CD4-positive, CD25-positive, alpha-beta regulatory T cell (primary cell): Measurements from ENCODE around the gene DCTN1. TPM values are rescaled to one million over a fixed set of nuclear protein-coding genes. Genes with fewer than 3 reads are reported as not detected.

Experiments used
- ATAC-seq, 2 donors: fragments of 150-1000 bp; cut with Tn5 transposase; one replicate each; pipeline ENCODE4 v1.10.0; 2021; ENCODE audit warnings: low read depth in 2 of 2, moderate number of reproducible peaks in 2 of 2, moderate library complexity in 1 of 2
- DNase-seq, 3 donors: peaks; one replicate each; pipeline versions ENCODE4 v3.0.0 to v3.0.0-alpha.2; 2012 to 2022; ENCODE audit warnings: mixed read lengths in 1 of 3
- H3K27ac ChIP-seq: one replicate; pipeline ENCODE4 v1.7.0; 2013; ENCODE audit warnings: mild to moderate bottlenecking, low read length; ENCODE audit not compliant: insufficient read depth, poor library complexity, severe bottlenecking
- H3K27me3 ChIP-seq: one replicate; pipeline ENCODE4 v1.7.0; 2013; ENCODE audit warnings: low read length; ENCODE audit not compliant: control insufficient read depth, insufficient read depth
- H3K36me3 ChIP-seq: one replicate; pipeline ENCODE4 v1.7.0; 2013; ENCODE audit warnings: mild to moderate bottlenecking, low read length, moderate library complexity; ENCODE audit not compliant: control insufficient read depth, insufficient read depth
- H3K4me1 ChIP-seq: 2 replicates; pipeline ENCODE4 v1.7.0; 2013; ENCODE audit warnings: mild to moderate bottlenecking, low read length; ENCODE audit not compliant: insufficient read depth, control insufficient read depth, poor library complexity, severe bottlenecking
- H3K4me3 ChIP-seq: one replicate; pipeline ENCODE4 v1.7.0; 2013; ENCODE audit warnings: low read depth, mild to moderate bottlenecking, low read length, moderate library complexity
- H3K9me3 ChIP-seq, 2 experiments: 1 replicate in 1 of 2; 2 replicates in 1 of 2; pipeline ENCODE4 v1.7.0; 2013; ENCODE audit warnings: low read length in 2 of 2, mild to moderate bottlenecking in 1 of 2, moderate library complexity in 1 of 2; ENCODE audit not compliant: control insufficient read depth in 2 of 2
- H3K27ac Mint-ChIP-seq, 3 donors: one replicate each; pipeline ENCODE4 v1.8.0; 2020 to 2022; ENCODE audit warnings: mild to moderate bottlenecking in 3 of 3, mixed read lengths in 3 of 3, moderate library complexity in 2 of 3
- H3K27me3 Mint-ChIP-seq: one replicate; pipeline ENCODE4 v1.8.0; 2022; ENCODE audit warnings: mild to moderate bottlenecking, mixed read lengths
- H3K36me3 Mint-ChIP-seq: one replicate; pipeline ENCODE4 v1.8.0; 2020; ENCODE audit warnings: mixed read lengths
- H3K4me1 Mint-ChIP-seq, 4 donors: one replicate each; pipeline ENCODE4 v1.8.0; 2020 to 2022; ENCODE audit warnings: mixed read lengths in 4 of 4, mild to moderate bottlenecking in 1 of 4
- H3K4me3 Mint-ChIP-seq, 4 donors: one replicate each; pipeline ENCODE4 v1.8.0; 2020 to 2022; ENCODE audit warnings: mild to moderate bottlenecking in 4 of 4, mixed read lengths in 4 of 4, moderate library complexity in 3 of 4
- H3K9me3 Mint-ChIP-seq, 7 donors: one replicate each; pipeline ENCODE4 v1.8.0; 2020 to 2022; ENCODE audit warnings: mixed read lengths in 7 of 7, mild to moderate bottlenecking in 3 of 7, moderate library complexity in 2 of 7
- polyA plus RNA-seq, 4 donors: library from polyadenylated mRNA; unstranded; fragments of 300-500 nt; fragmentation: Illumina TruSeq; gene quantifications; one replicate each; pipeline ENCODE4 v1.2.3, GENCODE V29; 2021
- total RNA-seq: library from RNA; stranded (reverse); gene quantifications from one replicate; pipeline ENCODE4 v1.2.3, GENCODE V29; 2022

DCTN1 gene
- total and polyA plus RNA-seq, 5 donors from 2014 or later, result 42.9 to 83.5 (median 48.0) TPM

DNA sequence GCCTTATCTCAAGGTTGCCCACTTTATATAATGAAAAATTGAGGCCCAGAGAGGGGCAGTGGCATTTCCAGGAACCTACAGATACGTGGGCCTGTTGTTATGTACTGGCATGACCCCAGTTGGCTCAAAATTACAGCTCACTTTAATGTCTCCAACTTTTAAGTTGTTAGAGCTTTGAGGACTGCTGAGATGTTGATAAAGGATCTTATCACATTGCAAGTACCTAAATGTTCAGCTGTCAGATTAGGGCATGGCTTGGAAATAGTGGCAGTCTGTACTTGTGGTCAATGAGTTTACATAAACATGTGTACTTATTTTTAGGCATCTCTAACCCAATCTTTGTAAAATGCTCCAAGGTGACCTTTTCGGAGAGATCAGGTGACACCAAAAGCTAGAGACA, 51.5 kb downstream of the DCTN1 start:
- Histone ChIP-seq H3K4me1 (no peaks in the 10 kb centered on the region), H3K9me3 (no peaks in the 10 kb centered on the region), H3K4me3 (no peak overlapping the region), H3K36me3 (no peaks in the 10 kb centered on the region), H3K27ac (no peak overlapping the region), H3K27me3 (no peaks in the 10 kb centered on the region)
- Mint-ChIP-seq H3K4me3 (no peak overlapping the region), H3K27ac (no peak overlapping the region), H3K27me3 (no peaks in the 10 kb centered on the region), H3K36me3 (peaks cover 16% of the 10 kb centered on the region), H3K9me3 (no peaks in the 10 kb centered on the region), H3K4me1 (peaks cover 0 to 3% (median 1%) of the 10 kb centered on the region in 4 donors)
- DNase-seq (no peak), ATAC-seq (no peak)

DNA sequence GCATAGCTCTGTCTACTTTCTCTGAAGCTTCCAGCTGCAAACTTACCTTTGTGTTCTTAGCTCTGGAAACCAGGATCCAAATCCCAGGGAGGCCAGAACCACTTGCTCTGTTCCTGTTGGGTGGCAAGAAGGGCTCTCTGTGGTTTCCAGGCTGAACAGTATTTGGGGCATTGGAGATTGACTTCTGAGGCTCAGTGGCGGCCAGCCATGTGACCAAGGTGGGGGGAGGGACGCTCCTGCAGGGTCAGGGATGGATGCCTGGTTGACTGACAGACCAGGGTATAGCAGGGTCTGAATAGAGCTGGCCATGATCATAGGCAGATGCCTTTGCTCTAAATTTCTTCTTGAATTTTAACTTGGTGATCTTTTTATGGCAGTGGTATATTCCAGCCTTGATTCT, 52.0 kb downstream of the DCTN1 start:
- ATAC-seq, result no peak

DNA sequence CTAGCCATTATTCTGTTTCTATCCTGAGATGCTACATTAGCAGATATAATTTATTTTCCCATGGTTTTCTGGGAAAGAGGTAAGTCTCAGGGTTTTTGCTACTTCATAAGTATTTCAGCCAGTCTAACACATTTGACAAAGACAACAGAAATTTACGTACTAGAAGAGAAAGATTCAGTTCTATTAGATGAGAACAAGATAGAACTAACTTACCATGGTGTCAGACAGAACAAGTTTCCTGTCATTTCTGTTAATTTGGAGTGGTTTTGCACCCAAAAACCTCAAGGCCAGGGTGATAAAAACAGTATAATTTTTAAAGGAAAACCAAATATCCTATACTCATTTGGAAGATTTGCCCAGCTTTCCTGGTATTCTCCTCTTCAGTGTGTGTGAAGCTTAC, 52.5 kb downstream of the DCTN1 start:
- no peak for ATAC-seq
- Mint-ChIP-seq H3K4me1 (peaks cover 0 to 3% (median 1%) of the 10 kb centered on the region in 4 donors), H3K27ac (no peak overlapping the region), H3K36me3 (peaks cover 20% of the 10 kb centered on the region), H3K4me3 (no peak overlapping the region), H3K9me3 (peaks cover 0 to 1% (median 0%) of the 10 kb centered on the region in 7 donors), H3K27me3 (no peaks in the 10 kb centered on the region)
- Histone ChIP-seq H3K36me3 (no peaks in the 10 kb centered on the region), H3K4me3 (no peak overlapping the region), H3K27ac (no peak overlapping the region), H3K27me3 (no peaks in the 10 kb centered on the region), H3K9me3 (no peaks in the 10 kb centered on the region), H3K4me1 (no peaks in the 10 kb centered on the region)
- no peak for DNase-seq

More for the DNA sequence above, 52.0 kb downstream of the DCTN1 start:
- Mint-ChIP-seq H3K9me3 (no peaks in the 10 kb centered on the region), H3K4me3 (no peak overlapping the region), H3K27me3 (no peaks in the 10 kb centered on the region), H3K4me1 (peaks cover 0 to 3% (median 1%) of the 10 kb centered on the region in 4 donors), H3K36me3 (peaks cover 19% of the 10 kb centered on the region), H3K27ac (peak overlapping the region in 1 of 3 donors; percentile 79)
- H3K4me3 ChIP-seq, result no peak overlapping the region
- no peaks in the 10 kb centered on the region for H3K9me3 ChIP-seq
- no peaks in the 10 kb centered on the region for H3K36me3 ChIP-seq
- H3K4me1 ChIP-seq, result no peaks in the 10 kb centered on the region
- no peak overlapping the region for H3K27ac ChIP-seq
- H3K27me3 ChIP-seq, result no peaks in the 10 kb centered on the region
- DNase-seq, result no peak

DNA sequence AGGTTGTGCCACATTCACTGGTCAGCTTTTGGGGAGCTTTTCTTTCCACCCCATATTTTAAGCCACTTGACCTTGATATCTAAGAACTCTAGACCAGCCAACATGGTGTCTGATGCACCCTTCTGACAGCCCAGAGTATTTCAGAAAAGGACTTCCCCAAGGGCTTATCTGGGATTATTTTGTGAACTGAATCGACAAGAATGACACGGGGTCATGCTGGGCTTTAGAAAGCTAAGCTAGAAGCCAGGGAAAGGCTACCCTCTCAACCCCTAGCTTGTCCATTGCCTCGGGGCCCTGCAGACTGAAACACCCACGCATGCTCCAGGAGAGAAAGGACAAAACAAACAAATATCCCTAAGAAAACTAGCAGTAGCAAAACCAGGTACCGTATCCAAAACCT, 52.9 kb downstream of the DCTN1 start:
- no peaks in the 10 kb centered on the region for H3K27me3 Mint-ChIP-seq
- H3K4me1 ChIP-seq, result no peaks in the 10 kb centered on the region
- H3K27me3 ChIP-seq, result no peaks in the 10 kb centered on the region
- H3K36me3 Mint-ChIP-seq, result peaks cover 25% of the 10 kb centered on the region
- no peak overlapping the region for H3K4me3 ChIP-seq
- peaks cover 0 to 3% (median under 1%) of the 10 kb centered on the region in 4 donors for H3K4me1 Mint-ChIP-seq
- H3K9me3 Mint-ChIP-seq, result peaks cover 0 to 1% (median 0%) of the 10 kb centered on the region in 7 donors
- DNase-seq, result no peak
- ATAC-seq, result no peak
- no peak overlapping the region for H3K4me3 Mint-ChIP-seq
- H3K27ac ChIP-seq, result no peak overlapping the region
- no peaks in the 10 kb centered on the region for H3K9me3 ChIP-seq
- H3K36me3 ChIP-seq, result no peaks in the 10 kb centered on the region
- H3K27ac Mint-ChIP-seq, result no peak overlapping the region

DNA sequence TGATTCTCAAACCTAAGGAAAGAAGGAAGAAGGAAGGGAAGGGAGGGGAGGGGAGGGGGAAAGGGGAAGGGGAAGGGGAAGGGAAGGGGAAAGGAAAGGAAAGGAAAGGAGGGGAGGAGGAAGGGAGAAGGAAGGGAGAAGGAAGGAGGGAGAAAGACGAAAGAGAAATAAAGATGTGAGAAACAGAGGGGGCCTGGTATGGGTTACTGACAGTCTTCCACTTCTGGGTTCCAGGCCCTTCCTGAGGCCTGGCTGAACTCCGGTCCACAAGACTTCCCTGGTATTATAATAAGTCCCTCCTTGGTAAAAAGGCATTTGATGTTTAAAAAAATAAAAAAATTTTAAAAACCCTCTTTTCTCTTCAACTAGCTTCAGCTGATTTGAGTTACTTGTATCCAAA, 54.3 kb downstream of the DCTN1 start:
- Mint-ChIP-seq H3K4me1 (peaks cover 0 to 3% (median 0%) of the 10 kb centered on the region in 4 donors), H3K36me3 (peaks cover 38% of the 10 kb centered on the region), H3K9me3 (peaks cover 0 to 1% (median 0%) of the 10 kb centered on the region in 7 donors), H3K4me3 (no peak overlapping the region), H3K27ac (no peak overlapping the region), H3K27me3 (no peaks in the 10 kb centered on the region)
- no peaks in the 10 kb centered on the region for H3K27me3 ChIP-seq
- H3K4me1 ChIP-seq, result no peaks in the 10 kb centered on the region
- no peak overlapping the region for H3K27ac ChIP-seq
- H3K4me3 ChIP-seq, result no peak overlapping the region
- no peak for DNase-seq
- H3K36me3 ChIP-seq, result no peaks in the 10 kb centered on the region
- no peaks in the 10 kb centered on the region for H3K9me3 ChIP-seq
- no peak for ATAC-seq

DNA sequence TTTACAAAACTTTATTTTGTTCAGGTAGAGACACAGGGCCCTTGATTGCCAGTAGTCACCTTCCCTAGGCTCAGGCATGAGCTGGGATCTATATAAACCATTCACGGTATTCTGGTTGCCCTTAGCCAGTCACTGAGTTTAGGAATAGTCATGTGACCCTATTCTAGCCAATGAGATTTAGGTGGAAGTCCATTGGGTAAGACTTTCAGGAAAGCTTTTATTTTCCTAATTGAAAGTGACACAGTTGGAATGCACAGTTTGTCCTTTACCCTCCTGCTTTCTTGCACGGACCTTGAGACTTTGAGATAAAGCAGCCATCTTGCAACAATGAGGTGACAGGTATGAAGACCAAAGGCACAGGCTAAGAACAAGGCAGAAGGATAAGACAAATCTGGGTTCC, 58.4 kb downstream of the DCTN1 start:
- Histone ChIP-seq H3K4me3 (no peak overlapping the region), H3K27ac (no peak overlapping the region), H3K9me3 (no peaks in the 10 kb centered on the region), H3K36me3 (no peaks in the 10 kb centered on the region), H3K27me3 (no peaks in the 10 kb centered on the region), H3K4me1 (no peaks in the 10 kb centered on the region)
- Mint-ChIP-seq H3K4me3 (no peak overlapping the region), H3K9me3 (peaks cover 0 to 2% (median 0%) of the 10 kb centered on the region in 7 donors), H3K4me1 (no peaks in the 10 kb centered on the region), H3K36me3 (peaks cover 53% of the 10 kb centered on the region), H3K27me3 (no peaks in the 10 kb centered on the region), H3K27ac (no peak overlapping the region)
- DNase-seq (no peak), ATAC-seq (no peak)

DNA sequence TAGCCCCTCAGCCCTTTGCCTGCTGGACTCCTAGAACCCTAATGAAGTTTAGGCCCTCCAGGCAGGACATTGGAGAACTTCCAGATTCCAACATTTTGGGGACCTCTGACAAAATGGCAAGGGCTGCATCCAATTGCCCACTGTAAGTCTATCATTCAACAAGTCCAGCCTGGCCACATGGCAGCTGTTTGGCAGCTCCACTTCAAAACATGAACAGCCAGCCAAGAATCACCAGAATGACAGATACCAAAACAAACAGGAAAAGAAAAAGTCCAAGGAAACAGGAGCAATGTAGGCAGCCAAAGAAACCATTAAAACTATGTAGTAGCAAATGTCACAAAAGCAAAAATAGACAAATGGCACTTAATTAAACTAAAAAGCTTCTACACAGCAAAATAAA, 62.4 kb downstream of the DCTN1 start:
- Mint-ChIP-seq H3K27ac (peak overlapping the region in 1 of 3 donors; percentile 71), H3K36me3 (peaks cover 57% of the 10 kb centered on the region)

DNA sequence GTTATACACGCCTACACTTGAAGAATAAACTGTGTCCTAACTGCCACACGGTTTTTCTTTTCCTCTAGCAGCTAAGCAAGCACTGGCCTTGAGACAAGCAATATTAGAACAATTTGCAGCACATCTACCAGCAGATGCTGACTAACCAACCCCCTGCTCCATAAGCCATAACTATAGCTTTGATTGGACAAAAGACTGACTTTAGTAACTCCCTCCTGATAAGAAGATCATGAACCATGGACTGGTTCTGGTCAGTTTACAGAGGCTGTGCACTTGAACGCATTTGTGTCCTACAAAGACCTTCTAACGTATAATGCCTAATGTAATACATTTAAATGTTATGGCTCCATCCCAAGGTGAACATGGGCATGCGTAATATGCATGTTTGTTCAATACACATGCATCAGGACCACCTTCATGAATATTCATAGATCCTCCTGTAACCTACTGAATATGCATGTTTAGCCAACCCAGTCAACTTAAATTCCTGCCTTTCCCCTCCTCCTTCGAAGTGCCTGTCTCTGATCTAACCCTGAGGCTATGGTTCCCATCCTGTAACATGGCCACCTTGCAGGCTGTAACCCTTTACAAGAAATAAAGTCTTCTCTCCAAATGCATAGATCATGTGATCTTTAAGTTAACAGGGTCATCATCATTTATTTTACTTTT, 63.4 kb downstream of the DCTN1 start:
- H3K4me3 ChIP-seq, result no peak overlapping the region
- H3K36me3 ChIP-seq, result no peaks in the 10 kb centered on the region
- no peak overlapping the region for H3K27ac ChIP-seq
- H3K36me3 Mint-ChIP-seq, result peaks cover 51% of the 10 kb centered on the region
- H3K27me3 Mint-ChIP-seq, result no peaks in the 10 kb centered on the region
- no peaks in the 10 kb centered on the region for H3K27me3 ChIP-seq
- H3K27ac Mint-ChIP-seq, result no peak overlapping the region
- H3K9me3 Mint-ChIP-seq, result peaks cover 0 to 1% (median 0%) of the 10 kb centered on the region in 7 donors
- no peak for DNase-seq
- H3K4me1 ChIP-seq, result no peaks in the 10 kb centered on the region
- no peaks in the 10 kb centered on the region for H3K4me1 Mint-ChIP-seq
- no peak for ATAC-seq
- no peak overlapping the region for H3K4me3 Mint-ChIP-seq
- no peaks in the 10 kb centered on the region for H3K9me3 ChIP-seq

More for the DNA sequence above, 62.4 kb downstream of the DCTN1 start:
- Mint-ChIP-seq H3K27me3 (no peaks in the 10 kb centered on the region), H3K4me1 (no peaks in the 10 kb centered on the region), H3K4me3 (no peak overlapping the region), H3K9me3 (peaks cover 0 to 1% (median 0%) of the 10 kb centered on the region in 7 donors)
- Histone ChIP-seq H3K4me3 (no peak overlapping the region), H3K9me3 (no peaks in the 10 kb centered on the region), H3K4me1 (no peaks in the 10 kb centered on the region), H3K27ac (no peak overlapping the region), H3K27me3 (no peaks in the 10 kb centered on the region), H3K36me3 (no peaks in the 10 kb centered on the region)
- DNase-seq, result no peak
- ATAC-seq, result no peak
